ENCODE results near the gene SEC62. TPM values are rescaled to one million over a fixed set of nuclear protein-coding genes. Genes with fewer than 3 reads are reported as not detected.
"Not testable (repeated sequence)": the region's sequence is repeated elsewhere in the genome, so short reads cannot be mapped to it uniquely, and the experiment has no call there.

SEC62 gene
- total RNA-seq, 2 donors from 2014 or later: 27.3 to 49.0 TPM

DNA sequence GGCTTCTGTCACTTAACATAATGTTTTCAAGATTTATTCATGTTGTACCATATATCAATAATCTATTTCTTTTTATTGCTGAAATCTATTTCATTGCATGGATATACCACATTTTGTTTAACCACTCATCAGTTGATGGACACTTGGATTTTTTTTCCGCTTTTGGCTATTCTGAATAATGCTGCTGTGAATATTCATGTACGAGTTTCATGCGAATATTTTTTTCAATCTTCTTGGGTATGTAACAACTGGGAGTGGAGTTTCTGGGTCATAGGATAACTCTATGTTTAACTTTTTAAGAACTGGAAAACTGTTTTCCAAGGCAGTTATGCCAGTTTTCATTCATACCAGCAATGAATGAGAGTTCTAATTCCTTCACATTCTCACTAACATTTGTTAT, 49.5 kb downstream of the SEC62 start:
- TF ChIP-seq, protein P1, sequence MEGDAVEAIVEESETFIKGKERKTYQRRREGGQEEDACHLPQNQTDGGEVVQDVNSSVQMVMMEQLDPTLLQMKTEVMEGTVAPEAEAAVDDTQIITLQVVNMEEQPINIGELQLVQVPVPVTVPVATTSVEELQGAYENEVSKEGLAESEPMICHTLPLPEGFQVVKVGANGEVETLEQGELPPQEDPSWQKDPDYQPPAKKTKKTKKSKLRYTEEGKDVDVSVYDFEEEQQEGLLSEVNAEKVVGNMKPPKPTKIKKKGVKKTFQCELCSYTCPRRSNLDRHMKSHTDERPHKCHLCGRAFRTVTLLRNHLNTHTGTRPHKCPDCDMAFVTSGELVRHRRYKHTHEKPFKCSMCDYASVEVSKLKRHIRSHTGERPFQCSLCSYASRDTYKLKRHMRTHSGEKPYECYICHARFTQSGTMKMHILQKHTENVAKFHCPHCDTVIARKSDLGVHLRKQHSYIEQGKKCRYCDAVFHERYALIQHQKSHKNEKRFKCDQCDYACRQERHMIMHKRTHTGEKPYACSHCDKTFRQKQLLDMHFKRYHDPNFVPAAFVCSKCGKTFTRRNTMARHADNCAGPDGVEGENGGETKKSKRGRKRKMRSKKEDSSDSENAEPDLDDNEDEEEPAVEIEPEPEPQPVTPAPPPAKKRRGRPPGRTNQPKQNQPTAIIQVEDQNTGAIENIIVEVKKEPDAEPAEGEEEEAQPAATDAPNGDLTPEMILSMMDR (IDR thresholded peaks at IDR 0.05): no peak
- no peaks in the 10 kb centered on the region for H3K4me1 ChIP-seq (ENCODE audit: control insufficient read depth in 1 of 2, low read depth in 2 of 2)
- H3K4me3 ChIP-seq: no peak overlapping the region
- H3K36me3 ChIP-seq: no peaks in the 10 kb centered on the region
- no peaks in the 10 kb centered on the region for H3K27me3 ChIP-seq (replicated peaks; ENCODE audit: insufficient read depth)
- DNase-seq (ENCODE audit: low spot score) (no peak), ATAC-seq (ENCODE audit: insufficient number of reproducible peaks, low FRiP score, low read depth) (no peak)
- no peaks in the 10 kb centered on the region for H3K9me3 ChIP-seq
- H3K27ac ChIP-seq: no peak overlapping the region

DNA sequence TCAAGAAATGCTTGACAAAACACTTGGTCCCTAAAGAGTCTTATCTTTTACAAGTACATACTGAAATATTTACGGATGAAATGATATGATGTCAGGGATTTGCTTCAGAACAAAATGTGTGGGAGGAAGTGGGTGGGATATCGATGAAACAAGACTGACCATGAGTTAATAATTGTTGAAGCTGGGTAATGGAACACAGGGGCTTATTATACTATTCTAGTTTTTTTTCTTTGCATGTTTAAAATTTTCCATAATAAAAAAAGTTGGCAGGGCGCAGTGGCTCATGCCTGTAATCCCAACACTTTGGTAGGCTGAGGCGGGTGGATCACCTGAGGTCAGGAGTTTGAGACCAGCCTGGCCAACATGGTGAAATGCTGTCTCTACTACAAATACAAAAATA, 52.7 kb downstream of the SEC62 start:
- H3K27ac ChIP-seq; H3K36me3 ChIP-seq; H3K4me1 ChIP-seq (ENCODE audit: control insufficient read depth in 1 of 2, low read depth in 2 of 2); H3K4me3 ChIP-seq; H3K27me3 ChIP-seq (replicated peaks; ENCODE audit: insufficient read depth); ATAC-seq (ENCODE audit: insufficient number of reproducible peaks, low FRiP score, low read depth); DNase-seq (ENCODE audit: low spot score); H3K9me3 ChIP-seq: not testable (repeated sequence)

DNA sequence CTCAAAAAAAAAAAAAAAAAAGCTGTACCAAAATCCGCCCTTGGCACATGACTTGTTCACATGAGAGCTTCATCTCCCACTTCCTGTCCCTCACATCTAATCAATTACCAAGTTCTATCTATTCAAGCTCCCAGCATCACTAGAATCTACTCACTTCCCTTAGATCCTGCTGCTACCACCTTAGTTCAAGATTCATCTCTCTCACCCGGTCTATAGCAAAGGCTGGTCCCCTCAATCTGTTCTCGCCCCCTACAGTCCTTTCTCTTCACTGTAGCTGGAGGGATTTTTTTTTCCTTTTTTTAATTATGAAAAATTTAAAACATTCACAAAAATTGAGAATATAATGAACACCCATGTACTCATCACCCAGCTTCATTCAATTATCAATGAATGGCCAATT, 54.5 kb downstream of the SEC62 start:
- H3K27me3 ChIP-seq (replicated peaks; ENCODE audit: insufficient read depth): no peaks in the 10 kb centered on the region
- no peaks in the 10 kb centered on the region for H3K4me1 ChIP-seq (ENCODE audit: control insufficient read depth in 1 of 2, low read depth in 2 of 2)
- H3K9me3 ChIP-seq: no peaks in the 10 kb centered on the region
- no peak overlapping the region for H3K4me3 ChIP-seq
- TF ChIP-seq, protein P1 (IDR thresholded peaks at IDR 0.05): no peak
- no peak overlapping the region for H3K27ac ChIP-seq
- no peaks in the 10 kb centered on the region for H3K36me3 ChIP-seq
- DNase-seq (ENCODE audit: low spot score): no peak
- ATAC-seq (ENCODE audit: insufficient number of reproducible peaks, low FRiP score, low read depth): no peak

DNA sequence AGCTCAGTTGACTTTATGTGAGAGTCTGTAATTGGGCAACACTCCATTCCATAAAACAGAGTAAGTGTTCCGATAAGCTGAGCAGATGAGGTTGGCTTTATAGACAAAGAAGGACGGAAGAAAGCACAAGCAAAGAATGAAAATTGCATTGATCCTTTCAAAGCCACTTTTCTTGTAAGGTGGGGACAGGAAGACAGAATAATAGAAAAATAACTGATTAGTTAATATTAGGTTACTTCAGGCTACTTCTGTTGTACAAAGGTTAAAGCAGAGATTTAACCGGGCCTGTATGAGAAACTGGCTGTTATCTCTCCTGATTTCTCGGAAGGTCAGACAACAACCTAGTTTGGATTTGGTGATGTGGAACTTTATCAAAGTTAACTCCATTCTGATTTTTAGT, 55.7 kb downstream of the SEC62 start:
- TF ChIP-seq, protein P1 (IDR thresholded peaks at IDR 0.05): no peak
- Histone ChIP-seq H3K27me3 (replicated peaks; ENCODE audit: insufficient read depth) (no peaks in the 10 kb centered on the region), H3K4me3 (no peak overlapping the region), H3K36me3 (no peaks in the 10 kb centered on the region), H3K27ac (no peak overlapping the region), H3K4me1 (ENCODE audit: control insufficient read depth in 1 of 2, low read depth in 2 of 2) (no peaks in the 10 kb centered on the region), H3K9me3 (no peaks in the 10 kb centered on the region)
- DNase-seq (ENCODE audit: low spot score) (no peak), ATAC-seq (ENCODE audit: insufficient number of reproducible peaks, low FRiP score, low read depth) (no peak)

DNA sequence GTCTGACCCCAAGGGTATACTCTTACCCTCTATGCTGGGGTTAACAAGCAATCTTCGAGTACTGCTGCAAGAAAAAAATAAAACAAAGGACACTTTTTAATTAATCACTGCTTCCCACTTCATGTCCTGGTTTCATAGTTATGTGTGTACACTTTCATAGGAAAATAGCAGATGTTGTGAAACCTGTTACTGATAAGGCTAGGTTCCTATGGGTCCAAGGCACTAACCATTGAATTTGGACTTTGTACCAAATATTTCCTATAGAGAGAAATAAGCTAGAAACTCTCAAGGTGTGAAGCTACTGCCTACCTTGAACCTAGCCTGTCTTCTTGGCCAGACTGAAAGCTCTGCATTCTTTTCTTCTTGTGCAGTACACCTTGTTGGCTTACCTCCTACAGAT, 56.6 kb downstream of the SEC62 start:
- H3K4me3 ChIP-seq: no peak overlapping the region
- no peaks in the 10 kb centered on the region for H3K4me1 ChIP-seq (ENCODE audit: control insufficient read depth in 1 of 2, low read depth in 2 of 2)
- no peak for DNase-seq (ENCODE audit: low spot score)
- TF ChIP-seq, protein P1 (IDR thresholded peaks at IDR 0.05): no peak
- H3K36me3 ChIP-seq: no peaks in the 10 kb centered on the region
- H3K27me3 ChIP-seq (replicated peaks; ENCODE audit: insufficient read depth): no peaks in the 10 kb centered on the region
- H3K27ac ChIP-seq: no peak overlapping the region
- no peak for ATAC-seq (ENCODE audit: insufficient number of reproducible peaks, low FRiP score, low read depth)
- no peaks in the 10 kb centered on the region for H3K9me3 ChIP-seq

DNA sequence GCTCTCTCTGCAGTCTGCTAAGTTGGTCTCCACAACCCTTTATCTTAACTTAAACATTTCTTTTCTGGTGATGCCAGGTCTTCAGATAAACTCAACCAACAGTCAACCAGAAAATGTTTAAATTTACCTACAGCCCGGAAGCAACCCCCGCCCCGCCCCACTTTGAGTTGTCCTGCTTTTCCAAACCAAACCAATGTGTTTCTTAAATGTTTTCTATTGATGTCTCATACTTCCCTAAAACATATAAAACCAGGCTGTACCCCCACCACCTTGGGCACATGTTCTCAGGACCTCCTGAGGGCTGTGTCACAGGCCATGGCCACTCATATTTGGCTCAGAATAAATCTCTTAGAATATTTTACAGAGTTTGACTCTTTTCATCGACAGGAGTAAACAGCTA, 58.0 kb downstream of the SEC62 start:
- no peaks in the 10 kb centered on the region for H3K9me3 ChIP-seq
- H3K4me1 ChIP-seq (ENCODE audit: control insufficient read depth in 1 of 2, low read depth in 2 of 2): no peaks in the 10 kb centered on the region
- TF ChIP-seq, protein P1 (IDR thresholded peaks at IDR 0.05): no peak
- no peaks in the 10 kb centered on the region for H3K36me3 ChIP-seq
- H3K27me3 ChIP-seq (replicated peaks; ENCODE audit: insufficient read depth): no peaks in the 10 kb centered on the region
- no peak overlapping the region for H3K27ac ChIP-seq
- ATAC-seq (ENCODE audit: insufficient number of reproducible peaks, low FRiP score, low read depth): no peak
- H3K4me3 ChIP-seq: no peak overlapping the region
- DNase-seq (ENCODE audit: low spot score): no peak
